K562 (cell line): ENCODE results near the gene FBRS. TPM values are rescaled to one million over a fixed set of nuclear protein-coding genes. Genes with fewer than 3 reads are reported as not detected.

ENCODE experiments used
- ATAC-seq: fragments of 200-7000 bp; cut with Tn5 transposase; 3 replicates; pipeline ENCODE4 v1.9.1; 2020; ENCODE audit warnings: moderate library complexity
- BruUV-seq: library from RNA; stranded (reverse); fragments of 400-500 nt; replicated peaks from 2 replicates; lab custom pipeline; 2021; lab: Mats Ljungman, UMichigan
- CTCF ChIA-PET: fragments of 300-600 bp; formaldehyde crosslinking; extraction: SDS; loops from one replicate; lab custom pipeline; 2021; ENCODE audit warnings: low intra/inter-chr PET ratio; lab: Yijun Ruan, JAX
- POLR2A ChIA-PET: fragments of 300-600, 350-650 bp; sonication (Branson Sonifier 250); formaldehyde crosslinking; extraction: SDS; loops from one replicate; lab custom pipeline; 2021; ENCODE audit warnings: antibody characterized with exemption, inconsistent platforms; lab: Yijun Ruan, JAX
- DNase-seq, 4 experiments: peaks; one replicate each; pipeline versions ENCODE4 v3.0.0 to v3.0.0-alpha.2; 2011 to 2018; ENCODE audit warnings: low spot score in 3 of 4, mixed read lengths in 3 of 4; ENCODE audit errors: extremely low read depth in 1 of 4
- FAIRE-seq: peaks from 2 replicates; lab custom pipeline; 2011; peaks lifted over from hg19 to GRCh38; lab: Jason Lieb, UNC
- H2AFZ ChIP-seq: 2 replicates; pipeline ENCODE4 v1.6.0; 2011; ENCODE audit warnings: low read depth, low read length, control low read depth, inconsistent platforms
- H3K27ac ChIP-seq: fragments of 200-600 bp; 3 replicates; pipeline ENCODE4 v1.8.0; 2011; ENCODE audit warnings: low read depth, mild to moderate bottlenecking, control low read depth, inconsistent platforms, low read length, moderate library complexity, mixed read lengths; ENCODE audit errors: extremely low read depth
- H3K27me3 ChIP-seq, 2 experiments: fragments of 300-600 bp in 1 of 2; 2 replicates in 1 of 2; 3 replicates in 1 of 2; pipeline versions ENCODE4 v1.6.0 to v1.8.0; 2011; ENCODE audit warnings: inconsistent platforms in 2 of 2, low read length in 2 of 2, mild to moderate bottlenecking in 1 of 2, mixed read lengths in 1 of 2, moderate library complexity in 1 of 2; ENCODE audit not compliant: control insufficient read depth in 2 of 2, insufficient read depth in 2 of 2
- H3K36me3 ChIP-seq: fragments of 300-600 bp; 3 replicates; pipeline ENCODE4 v1.8.0; 2011; ENCODE audit warnings: mild to moderate bottlenecking, low read length, inconsistent platforms; ENCODE audit not compliant: control insufficient read depth, insufficient read depth
- H3K4me1 ChIP-seq, 2 experiments: fragments of 200-600 bp in 1 of 2; replicated peaks in 1 of 2; 2 replicates in 1 of 2; 3 replicates in 1 of 2; pipeline versions ENCODE4 v1.5.1 to v1.8.0; 2011; ENCODE audit warnings: inconsistent platforms in 2 of 2, low read length in 2 of 2, mild to moderate bottlenecking in 1 of 2, mixed read lengths in 1 of 2, moderate library complexity in 1 of 2; ENCODE audit not compliant: control insufficient read depth in 2 of 2, insufficient read depth in 2 of 2
- H3K4me2 ChIP-seq: 2 replicates; pipeline ENCODE4 v1.6.1; 2011; ENCODE audit warnings: low read length, control low read depth, inconsistent platforms, mixed read lengths; ENCODE audit not compliant: insufficient read depth
- H3K4me3 ChIP-seq: fragments of 200-600 bp; sonication (generic), shearing (Covaris generic); 2 replicates; pipeline ENCODE4 v1.5.1; 2016; ENCODE audit warnings: control low read depth, inconsistent platforms
- H3K79me2 ChIP-seq: fragments of 200-600 bp; 3 replicates; pipeline ENCODE4 v1.8.0; 2011; ENCODE audit warnings: low read length, inconsistent platforms; ENCODE audit not compliant: control insufficient read depth, insufficient read depth
- H3K9ac ChIP-seq, 2 experiments: 2 replicates each; pipeline versions ENCODE4 v1.6.0 to v1.6.1; 2011; ENCODE audit warnings: low read depth in 2 of 2, low read length in 2 of 2, control low read depth in 1 of 2, inconsistent platforms in 1 of 2, mild to moderate bottlenecking in 1 of 2, mixed read lengths in 1 of 2; ENCODE audit not compliant: insufficient read depth in 1 of 2
- H3K9me1 ChIP-seq: one replicate; pipeline ENCODE4 v1.6.0; 2011; ENCODE audit warnings: inconsistent platforms, mild to moderate bottlenecking, low read length, moderate library complexity; ENCODE audit not compliant: control insufficient read depth, insufficient read depth
- H3K9me3 ChIP-seq: replicated peaks from 2 replicates; pipeline ENCODE4 v1.5.1; 2011; ENCODE audit warnings: low read depth, low read length, inconsistent platforms; ENCODE audit not compliant: control insufficient read depth, insufficient read depth
- H4K20me1 ChIP-seq: replicated peaks from 2 replicates; pipeline ENCODE4 v1.6.1; 2011; ENCODE audit warnings: low read length, inconsistent platforms, mixed read lengths; ENCODE audit not compliant: control insufficient read depth, insufficient read depth
- BHLHE40 ChIP-seq: IDR thresholded peaks from 2 replicates; pipeline ENCODE4 v1.6.1; 2011; ENCODE audit warnings: low read length, improper control_type of control experiment
- FOSL1 ChIP-seq: fragments of 200-800 bp; sonication (Bioruptor generic); conservative IDR thresholded peaks from 2 replicates; pipeline ENCODE4 v1.6.1; 2016; ENCODE audit warnings: missing genetic modification characterization, missing compliant biosample characterization
- NCOA4 ChIP-seq: fragments of 450-650 bp; IDR thresholded peaks from 2 replicates; pipeline ENCODE4 v1.6.1; 2018; ENCODE audit warnings: mild to moderate bottlenecking; ENCODE audit not compliant: partially characterized antibody
- POLR2G ChIP-seq: fragments of 200-400 bp; formaldehyde crosslinking; IDR thresholded peaks from 2 replicates; pipeline ENCODE4 v1.6.1; 2017; ENCODE audit warnings: low read depth, mild to moderate bottlenecking, antibody characterized with exemption, low read length, moderate library complexity
- POU5F1 ChIP-seq: fragments of 150-350 bp; IDR thresholded peaks from 2 replicates; pipeline ENCODE4 v1.6.1; 2014; ENCODE audit warnings: borderline replicate concordance, low read length, low read depth, mild to moderate bottlenecking; ENCODE audit not compliant: partially characterized antibody
- RBFOX2 ChIP-seq: fragments of 200-400 bp; formaldehyde crosslinking; IDR thresholded peaks from 2 replicates; pipeline ENCODE4 v1.6.1; 2017; ENCODE audit warnings: low read depth, mild to moderate bottlenecking, low read length, moderate library complexity
- SAP30 ChIP-seq: fragments of 200-600 bp; sonication (generic); IDR thresholded peaks from 2 replicates; pipeline ENCODE4 v1.6.1; 2012; ENCODE audit warnings: borderline replicate concordance, low read depth, mild to moderate bottlenecking, moderate library complexity, low read length, control low read depth, inconsistent platforms; ENCODE audit not compliant: insufficient read depth, poor library complexity, severe bottlenecking
- SUPT5H ChIP-seq: fragments of 450-650 bp; IDR thresholded peaks from 2 replicates; pipeline ENCODE4 v1.6.1; 2016
- ZBTB7A ChIP-seq: IDR thresholded peaks from 2 replicates; pipeline ENCODE4 v1.6.1; 2011; ENCODE audit warnings: low read depth, mild to moderate bottlenecking, low read length, moderate library complexity, borderline replicate concordance; ENCODE audit not compliant: control insufficient read depth
- ZNF274 ChIP-seq: IDR thresholded peaks from 2 replicates; pipeline ENCODE4 v1.6.1; 2011; ENCODE audit warnings: low read depth, mild to moderate bottlenecking, low read length, moderate library complexity, borderline replicate concordance
- WGBS: fragments of 100-300 bp; shearing (Covaris generic); methylation state at CpG from one replicate; pipeline ENCODE4 v1.1.6; 2016; ENCODE audit warnings: low coverage, mixed read lengths; ENCODE audit not compliant: insufficient coverage; ENCODE audit errors: missing lambda C conversion rate; 5-methylcytosine and 5-hydroxymethylcytosine counted together
- in situ Hi-C: fragments of 300-500 bp; cut with MboI; formaldehyde crosslinking; loops from 4 replicates; pipeline ENCODE4 v1.15.0; 2018; ENCODE audit warnings: inconsistent platforms, mixed read lengths
- intact Hi-C: fragments of 100-400 bp; cut with micrococcal nuclease; formaldehyde crosslinking; loops from 2 replicates; pipeline ENCODE4 v1.14.2; 2022
- polyA plus RNA-seq, 8 experiments: library from polyadenylated mRNA; depleted of rRNA in 4 of 8; stranded (reverse) in 5 of 8; unstranded in 3 of 8; fragments of >200 nt; fragmentation: Nextera tagmentation in 2 of 8; fragmentation: Illumina TruSeq in 1 of 8; extraction: Ambion mirVana in 2 of 8; extraction: Trizol in 1 of 8; gene quantifications; 2 replicates each; pipeline versions ENCODE4 v1.2.1 to v1.2.3, GENCODE V29; 2011 to 2014; ENCODE audit warnings: inconsistent platforms in 1 of 8, missing spikeins in 1 of 8
- total RNA-seq, 7 experiments: library from RNA; depleted of rRNA in 6 of 7; stranded (reverse); fragments of >200 nt in 6 of 7; fragmentation: Illumina TruSeq in 2 of 7; extraction: Trizol in 2 of 7; gene quantifications; 2 replicates each; pipeline versions ENCODE4 v1.2.1 to v1.2.3, GENCODE V29; 2011 to 2021; ENCODE audit warnings: low replicate concordance in 1 of 7
- TF ChIP-seq, protein P1 (sequence below): fragments of 450-650 bp; IDR thresholded peaks from 2 replicates; pipeline ENCODE4 v1.6.1; 2017; ENCODE audit warnings: antibody characterized with exemption, mild to moderate bottlenecking
- TF ChIP-seq, protein P2 (sequence below), 2 experiments: fragments of 250-450 bp in 1 of 2; fragments of 450-650 bp in 1 of 2; sonication (Bioruptor Pico) in 1 of 2; IDR thresholded peaks; 2 replicates each; pipeline versions ENCODE4 v1.6.1 to v1.8.0; 2016 to 2021; ENCODE audit warnings: mild to moderate bottlenecking in 2 of 2, moderate library complexity in 2 of 2, missing compliant biosample characterization in 1 of 2, missing genetic modification characterization in 1 of 2

The FBRS gene
- total and polyA plus RNA-seq, 9 of the 15 experiments (the other 6 are each of a cell fraction or from before 2014, with no cell fraction given), result 0.32 to 59.5 (median 13.1) TPM

DNA sequence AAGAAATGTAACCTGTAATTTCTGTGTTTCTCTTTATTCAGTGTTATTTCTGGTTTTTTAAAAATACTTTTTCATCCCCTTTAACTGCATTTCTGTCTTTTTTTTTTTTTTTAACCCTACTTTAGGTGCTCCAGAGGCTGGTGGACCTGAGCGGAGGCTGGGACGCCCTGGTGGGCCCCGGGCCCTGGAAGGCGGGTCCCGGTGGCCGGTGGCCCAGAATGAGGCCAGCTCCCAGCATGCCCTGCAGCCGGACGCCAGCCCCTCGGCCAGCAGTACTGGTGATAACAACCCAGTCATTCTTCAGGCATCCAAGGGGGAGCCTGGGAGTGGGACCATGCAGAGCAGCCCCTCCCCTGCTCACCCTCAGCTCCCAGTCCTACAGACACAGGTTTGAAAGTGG, 42.3 kb downstream of the FBRS start:
- in situ Hi-C loops, result no loop called here
- POLR2A ChIA-PET, result interaction anchor here (0.9 to 1.6 kb wide), 2 partner anchors 8 to 11 kb away, joined by 5 to 7 read pairs; no protein-coding TSS in a partner anchor
- BruUV-seq, result no TSS peak
- Histone ChIP-seq H3K4me2 (peak overlapping the region; percentile 95), H3K9me1 (no peaks in the 10 kb centered on the region), H3K4me3 (peak overlapping the region; percentile 82), H3K9ac (peak overlapping the region; percentile 88 to 99), H3K27me3 (no peaks in the 10 kb centered on the region), H3K27ac (peak overlapping the region; percentile 100; the same call in 2 of the 3 replicates), H2AFZ (no peak overlapping the region), H3K9me3 (no peaks in the 10 kb centered on the region), H3K4me1 (peaks cover 16 to 21% of the 10 kb centered on the region in 2 experiments), H3K79me2 (peaks cover 48% of the 10 kb centered on the region), H3K36me3 (peaks cover 57% of the 10 kb centered on the region), H4K20me1 (0 out of 2 replicates have a peak, but pooled peaks cover 7% of the 10 kb centered on the region)
- ATAC-seq (0 out of 3 replicates have a peak, but pooled peaks have one; percentile 2), FAIRE-seq (peak; percentile 56), DNase-seq (peak; percentile 44 to 72 (median 54))
- TF ChIP-seq, protein P1, sequence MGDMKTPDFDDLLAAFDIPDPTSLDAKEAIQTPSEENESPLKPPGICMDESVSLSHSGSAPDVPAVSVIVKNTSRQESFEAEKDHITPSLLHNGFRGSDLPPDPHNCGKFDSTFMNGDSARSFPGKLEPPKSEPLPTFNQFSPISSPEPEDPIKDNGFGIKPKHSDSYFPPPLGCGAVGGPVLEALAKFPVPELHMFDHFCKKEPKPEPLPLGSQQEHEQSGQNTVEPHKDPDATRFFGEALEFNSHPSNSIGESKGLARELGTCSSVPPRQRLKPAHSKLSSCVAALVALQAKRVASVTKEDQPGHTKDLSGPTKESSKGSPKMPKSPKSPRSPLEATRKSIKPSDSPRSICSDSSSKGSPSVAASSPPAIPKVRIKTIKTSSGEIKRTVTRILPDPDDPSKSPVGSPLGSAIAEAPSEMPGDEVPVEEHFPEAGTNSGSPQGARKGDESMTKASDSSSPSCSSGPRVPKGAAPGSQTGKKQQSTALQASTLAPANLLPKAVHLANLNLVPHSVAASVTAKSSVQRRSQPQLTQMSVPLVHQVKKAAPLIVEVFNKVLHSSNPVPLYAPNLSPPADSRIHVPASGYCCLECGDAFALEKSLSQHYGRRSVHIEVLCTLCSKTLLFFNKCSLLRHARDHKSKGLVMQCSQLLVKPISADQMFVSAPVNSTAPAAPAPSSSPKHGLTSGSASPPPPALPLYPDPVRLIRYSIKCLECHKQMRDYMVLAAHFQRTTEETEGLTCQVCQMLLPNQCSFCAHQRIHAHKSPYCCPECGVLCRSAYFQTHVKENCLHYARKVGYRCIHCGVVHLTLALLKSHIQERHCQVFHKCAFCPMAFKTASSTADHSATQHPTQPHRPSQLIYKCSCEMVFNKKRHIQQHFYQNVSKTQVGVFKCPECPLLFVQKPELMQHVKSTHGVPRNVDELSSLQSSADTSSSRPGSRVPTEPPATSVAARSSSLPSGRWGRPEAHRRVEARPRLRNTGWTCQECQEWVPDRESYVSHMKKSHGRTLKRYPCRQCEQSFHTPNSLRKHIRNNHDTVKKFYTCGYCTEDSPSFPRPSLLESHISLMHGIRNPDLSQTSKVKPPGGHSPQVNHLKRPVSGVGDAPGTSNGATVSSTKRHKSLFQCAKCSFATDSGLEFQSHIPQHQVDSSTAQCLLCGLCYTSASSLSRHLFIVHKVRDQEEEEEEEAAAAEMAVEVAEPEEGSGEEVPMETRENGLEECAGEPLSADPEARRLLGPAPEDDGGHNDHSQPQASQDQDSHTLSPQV, result 0 out of 2 replicates have a peak, but pooled peaks have one; percentile 41
- TF ChIP-seq, protein P2, sequence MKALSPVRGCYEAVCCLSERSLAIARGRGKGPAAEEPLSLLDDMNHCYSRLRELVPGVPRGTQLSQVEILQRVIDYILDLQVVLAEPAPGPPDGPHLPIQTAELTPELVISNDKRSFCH (CRISPR knock-in tag; IDR thresholded peaks at IDR 0.05), result no peak
- TF ChIP-seq, protein P2 (tag; IDR thresholded peaks at IDR 0.05), result no peak
- TF ChIP-seq NCOA4 (no peak), SAP30 (no peak), RBFOX2 (peak; percentile 58), ZNF274 (no peak), POU5F1 (no peak), ZBTB7A (peak; percentile 68; the same call in 1 of the 2 replicates), SUPT5H (peak; percentile 25; the same call in 1 of the 2 replicates), FOSL1 (tag) (0 out of 2 replicates have a peak, but pooled peaks have one; percentile 21), POLR2G (0 out of 2 replicates have a peak, but pooled peaks have one; percentile 40), BHLHE40 (0 out of 2 replicates have a peak, but pooled peaks have one; percentile 6)
- WGBS, result 15% methylated on average over 9 of the region's 9 CpGs
- CTCF ChIA-PET, result no interaction called here
- intact Hi-C loops, result no loop called here
